ENCODE results near the gene DESI1.

The DESI1 gene

GRCh38 chr22:41650821-41651220 lies 30.0 kb upstream of the DESI1 start:
- H4K20me1 ChIP-seq (ENCODE audit: insufficient read depth, low read length): no peaks in the 10 kb centered on the region
- peaks cover 30% of the 10 kb centered on the region for H3K4me1 ChIP-seq (ENCODE audit: low read length)
- H3F3A ChIP-seq (ENCODE audit: insufficient read depth, low read length): peaks cover 26% of the 10 kb centered on the region
- H3K79me2 ChIP-seq (ENCODE audit: low read length): peaks cover 69% of the 10 kb centered on the region
- no peak overlapping the region for H3K4me3 ChIP-seq (ENCODE audit: low read length)
- no peaks in the 10 kb centered on the region for H3K9me3 ChIP-seq (replicated peaks; ENCODE audit: insufficient read depth, low read length)
- H3K9ac ChIP-seq (ENCODE audit: low read length): no peak overlapping the region
- TF ChIP-seq CTCF (IDR thresholded peaks at IDR 0.05; ENCODE audit: low read length) (no peak), EZH2phosphoT487 (IDR thresholded peaks at IDR 0.05; ENCODE audit: low read length) (no peak), EZH2 (optimal IDR thresholded peaks at IDR 0.05; ENCODE audit: low read depth, low read length) (no peak)
- no peak overlapping the region for H2AFZ ChIP-seq (ENCODE audit: low read length)
- H3K36me3 ChIP-seq (replicated peaks; ENCODE audit: insufficient read depth, low read length): peaks cover 13% of the 10 kb centered on the region; the same call in 1 of the 2 replicates
- no peaks in the 10 kb centered on the region for H3K9me2 ChIP-seq (replicated peaks; ENCODE audit: insufficient read depth, low read length)
- no peak overlapping the region for H3K4me2 ChIP-seq (ENCODE audit: low read depth, low read length)
- no peak for DNase-seq
- H3K27ac ChIP-seq (ENCODE audit: low read length): no peak overlapping the region
- no peaks in the 10 kb centered on the region for H3K27me3 ChIP-seq (replicated peaks; ENCODE audit: insufficient read depth, low read length)

GRCh38 chr22:41650229-41650628 lies 29.4 kb upstream of the DESI1 start:
- Histone ChIP-seq H3K27ac (ENCODE audit: low read length) (no peak overlapping the region), H3K9ac (ENCODE audit: low read length) (no peak overlapping the region), H4K20me1 (ENCODE audit: insufficient read depth, low read length) (no peaks in the 10 kb centered on the region), H2AFZ (ENCODE audit: low read length) (no peak overlapping the region), H3K36me3 (replicated peaks; ENCODE audit: insufficient read depth, low read length) (peaks cover 11% of the 10 kb centered on the region; the same call in 1 of the 2 replicates), H3K4me2 (ENCODE audit: low read depth, low read length) (no peak overlapping the region), H3K27me3 (replicated peaks; ENCODE audit: insufficient read depth, low read length) (no peaks in the 10 kb centered on the region), H3K79me2 (ENCODE audit: low read length) (peaks cover 69% of the 10 kb centered on the region), H3K4me3 (ENCODE audit: low read length) (no peak overlapping the region), H3F3A (ENCODE audit: insufficient read depth, low read length) (peaks cover 26% of the 10 kb centered on the region), H3K9me2 (replicated peaks; ENCODE audit: insufficient read depth, low read length) (no peaks in the 10 kb centered on the region), H3K9me3 (replicated peaks; ENCODE audit: insufficient read depth, low read length) (no peaks in the 10 kb centered on the region), H3K4me1 (ENCODE audit: low read length) (peaks cover 30% of the 10 kb centered on the region)
- no peak for DNase-seq
- TF ChIP-seq CTCF (IDR thresholded peaks at IDR 0.05; ENCODE audit: low read length): no peak
- no peak for TF ChIP-seq EZH2 (optimal IDR thresholded peaks at IDR 0.05; ENCODE audit: low read depth, low read length)
- TF ChIP-seq EZH2phosphoT487 (IDR thresholded peaks at IDR 0.05; ENCODE audit: low read length): no peak

- H3K36me3 ChIP-seq (replicated peaks; ENCODE audit: insufficient read depth, low read length): peaks cover 10% of the 10 kb centered on the region; the same call in 1 of the 2 replicates
- no peak overlapping the region for H2AFZ ChIP-seq (ENCODE audit: low read length)
- no peak overlapping the region for H3K9ac ChIP-seq (ENCODE audit: low read length)
- H3F3A ChIP-seq (ENCODE audit: insufficient read depth, low read length): peaks cover 12% of the 10 kb centered on the region
- no peak for TF ChIP-seq EZH2 (optimal IDR thresholded peaks at IDR 0.05; ENCODE audit: low read depth, low read length)
- no peak for TF ChIP-seq CTCF (IDR thresholded peaks at IDR 0.05; ENCODE audit: low read length)
- no peak for TF ChIP-seq EZH2phosphoT487 (IDR thresholded peaks at IDR 0.05; ENCODE audit: low read length)
- H4K20me1 ChIP-seq (ENCODE audit: insufficient read depth, low read length): no peaks in the 10 kb centered on the region
- no peak overlapping the region for H3K27ac ChIP-seq (ENCODE audit: low read length)
- no peaks in the 10 kb centered on the region for H3K9me3 ChIP-seq (replicated peaks; ENCODE audit: insufficient read depth, low read length)
- peaks cover 13% of the 10 kb centered on the region for H3K4me1 ChIP-seq (ENCODE audit: low read length)
- no peaks in the 10 kb centered on the region for H3K27me3 ChIP-seq (replicated peaks; ENCODE audit: insufficient read depth, low read length)
- no peak overlapping the region for H3K4me3 ChIP-seq (ENCODE audit: low read length)
- DNase-seq: no peak
- H3K9me2 ChIP-seq (replicated peaks; ENCODE audit: insufficient read depth, low read length): no peaks in the 10 kb centered on the region
- no peak overlapping the region for H3K4me2 ChIP-seq (ENCODE audit: low read depth, low read length)
- H3K79me2 ChIP-seq (ENCODE audit: low read length): peaks cover 69% of the 10 kb centered on the region
These were observed 27.6 kb upstream of the DESI1 start for GRCh38 chr22:41648432-41648831.
